T47D (cell line): ENCODE results near the gene NIP7.

Source experiments
- DNase-seq, 2 experiments: peaks; one replicate each; pipeline versions ENCODE4 v3.0.0 to v3.0.0-alpha.2; 2011 to 2012; ENCODE audit warnings: low read depth in 1 of 2, low spot score in 1 of 2
- JUND ChIP-seq: IDR thresholded peaks from 2 replicates; pipeline ENCODE4 v1.6.1; 2012; ENCODE audit warnings: low read depth
- in situ Hi-C: cut with HindIII; loops from 2 replicates; pipeline ENCODE4 v1.10.0; 2016; ENCODE audit warnings: low sequenced_read_pairs, low pct_unique_long_range_greater_than_20kb

Gene NIP7

DNA sequence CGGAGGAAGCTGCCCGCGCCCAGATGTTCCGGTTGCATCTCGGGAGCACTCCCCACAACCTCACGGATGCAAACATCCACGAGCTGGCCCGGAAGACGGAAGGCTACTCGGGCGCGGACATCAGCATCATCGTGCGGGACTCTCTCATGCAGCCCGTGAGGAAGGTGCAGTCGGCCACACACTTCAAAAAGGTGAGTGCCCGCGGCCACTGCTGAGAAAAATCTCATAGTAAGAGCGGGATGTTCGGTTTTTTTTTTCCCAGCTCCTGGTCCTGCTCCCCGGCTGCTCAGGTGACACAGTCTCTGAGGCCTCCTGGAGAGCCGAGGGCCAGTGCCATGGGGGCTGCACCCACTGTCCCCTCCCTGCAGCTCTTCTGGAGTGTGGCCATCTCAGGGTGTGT lies 18.5 kb upstream of the NIP7 start:
- no peak for TF ChIP-seq JUND
- DNase-seq: no peak
- in situ Hi-C loops: no loop called here

DNA sequence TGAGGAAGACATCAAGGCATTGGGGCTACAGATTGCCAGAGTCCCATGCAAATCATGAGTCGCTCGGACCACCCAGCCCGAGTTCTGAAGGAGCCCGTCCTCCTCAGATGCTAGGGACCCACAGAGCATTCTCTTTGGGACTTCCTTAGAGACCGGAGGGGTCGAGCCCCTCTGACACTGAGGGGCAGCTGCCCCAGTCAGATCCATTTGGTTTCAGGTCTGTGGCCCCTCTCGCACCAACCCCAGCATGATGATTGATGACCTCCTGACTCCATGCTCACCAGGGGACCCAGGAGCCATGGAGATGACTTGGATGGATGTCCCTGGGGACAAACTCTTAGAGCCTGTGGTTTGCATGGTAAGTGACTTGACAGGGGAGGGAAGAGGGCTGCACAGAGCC lies 17.2 kb upstream of the NIP7 start:
- TF ChIP-seq JUND: no peak
- no peak for DNase-seq
- in situ Hi-C loops: no loop called here

DNA sequence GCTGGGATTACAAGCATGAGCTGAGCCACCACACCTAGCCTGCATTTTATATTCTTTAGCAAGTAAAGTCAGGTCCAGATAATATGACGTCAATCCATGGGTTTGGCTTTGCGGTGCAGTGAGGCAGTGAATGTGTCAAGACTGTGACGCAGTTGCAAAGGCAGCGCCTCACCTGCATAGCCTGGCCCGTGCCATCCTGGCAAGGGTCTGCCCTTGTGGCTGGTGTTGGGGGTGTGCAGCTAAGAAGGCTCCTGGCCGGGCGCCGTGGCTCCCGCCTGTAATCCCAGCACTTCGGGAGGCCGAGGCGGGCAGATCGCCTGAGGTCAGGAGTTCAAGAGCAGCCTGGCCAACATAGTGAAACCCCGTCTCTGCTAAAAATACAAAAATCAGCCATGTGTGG lies 16.2 kb upstream of the NIP7 start:
- TF ChIP-seq JUND: no peak
- in situ Hi-C loops: no loop called here
- DNase-seq: no peak

DNA sequence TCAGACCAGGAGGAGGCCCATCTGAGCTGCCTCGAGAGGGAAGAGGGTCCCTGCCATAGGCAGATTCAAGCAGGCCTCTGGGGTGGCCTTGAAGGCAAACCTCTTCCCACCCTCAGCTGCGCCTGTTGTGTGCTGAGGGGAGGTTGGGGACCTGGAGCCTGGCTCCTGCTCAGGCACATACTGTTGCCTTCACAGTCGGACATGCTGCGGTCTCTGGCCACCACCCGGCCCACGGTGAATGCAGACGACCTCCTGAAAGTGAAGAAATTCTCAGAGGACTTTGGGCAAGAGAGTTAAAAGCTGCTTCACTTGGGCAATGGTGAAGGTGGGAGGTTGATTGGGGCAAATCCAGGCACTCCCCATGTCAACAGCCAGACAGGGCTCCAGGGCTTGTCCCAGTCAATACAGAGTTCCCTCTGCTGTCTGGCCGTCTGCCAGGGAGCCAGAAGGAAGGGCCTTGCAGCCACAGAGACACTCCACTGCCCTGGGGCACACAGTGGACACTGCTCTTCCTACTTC lies 15.5 kb upstream of the NIP7 start:
- in situ Hi-C loops: no loop called here
- peak in 1 of 2 experiments; percentile 74 for DNase-seq
- TF ChIP-seq JUND: no peak

DNA sequence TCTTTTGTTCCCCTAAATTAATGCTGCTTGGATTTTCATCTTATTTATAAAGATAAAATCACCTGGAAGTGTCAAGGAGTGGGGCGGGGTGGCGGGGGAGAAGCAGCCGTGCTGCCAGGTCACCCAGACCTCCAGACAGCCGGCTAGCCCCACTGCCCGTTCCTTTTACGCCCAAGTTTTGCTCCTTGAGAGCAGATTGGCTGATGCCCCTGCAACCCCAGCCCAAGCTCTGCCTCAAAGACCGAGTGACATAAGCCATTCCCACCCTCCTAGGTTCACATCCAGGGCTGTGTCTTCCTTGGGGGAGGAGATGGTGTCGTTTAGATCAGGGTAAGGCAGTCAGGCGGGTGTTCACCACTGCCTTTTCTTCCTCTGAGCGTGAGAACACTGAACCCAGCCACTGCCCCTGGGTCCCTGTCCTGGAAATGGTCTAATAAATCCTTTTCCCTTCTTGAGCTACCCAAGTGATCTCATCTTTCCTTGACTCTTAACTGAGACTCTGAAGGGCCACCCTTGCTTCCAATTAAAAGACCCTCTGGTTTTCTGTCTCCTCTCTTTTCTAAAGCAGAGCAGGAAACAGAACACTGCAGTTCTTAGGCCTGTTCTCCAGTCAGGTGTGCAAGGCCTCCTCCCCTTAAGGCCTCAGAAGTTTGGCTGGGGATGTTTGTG lies 14.9 kb upstream of the NIP7 start:
- in situ Hi-C loops: no loop called here
- no peak for TF ChIP-seq JUND
- peak in 1 of 2 experiments; percentile 65 for DNase-seq

DNA sequence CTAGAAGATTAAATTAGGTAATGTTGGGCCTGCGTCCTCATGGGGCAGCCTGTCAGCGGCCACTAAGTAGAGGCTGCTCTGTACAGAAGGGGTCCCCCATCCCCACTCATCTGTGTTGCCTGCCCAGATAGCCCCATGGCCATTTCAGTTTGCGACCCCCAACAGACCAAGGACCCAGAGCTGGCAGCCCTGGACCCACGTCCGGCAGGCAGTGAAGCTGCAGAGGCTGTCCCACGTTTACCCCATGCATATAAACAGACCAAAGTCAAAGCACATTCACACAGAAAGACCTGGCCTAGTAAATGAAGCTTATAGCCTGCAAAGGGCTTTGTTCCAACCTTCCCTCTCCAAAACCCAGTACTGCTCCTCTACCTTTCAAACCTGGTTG lies 13.8 kb upstream of the NIP7 start:
- DNase-seq: no peak
- in situ Hi-C loops: no loop called here
- no peak for TF ChIP-seq JUND

DNA sequence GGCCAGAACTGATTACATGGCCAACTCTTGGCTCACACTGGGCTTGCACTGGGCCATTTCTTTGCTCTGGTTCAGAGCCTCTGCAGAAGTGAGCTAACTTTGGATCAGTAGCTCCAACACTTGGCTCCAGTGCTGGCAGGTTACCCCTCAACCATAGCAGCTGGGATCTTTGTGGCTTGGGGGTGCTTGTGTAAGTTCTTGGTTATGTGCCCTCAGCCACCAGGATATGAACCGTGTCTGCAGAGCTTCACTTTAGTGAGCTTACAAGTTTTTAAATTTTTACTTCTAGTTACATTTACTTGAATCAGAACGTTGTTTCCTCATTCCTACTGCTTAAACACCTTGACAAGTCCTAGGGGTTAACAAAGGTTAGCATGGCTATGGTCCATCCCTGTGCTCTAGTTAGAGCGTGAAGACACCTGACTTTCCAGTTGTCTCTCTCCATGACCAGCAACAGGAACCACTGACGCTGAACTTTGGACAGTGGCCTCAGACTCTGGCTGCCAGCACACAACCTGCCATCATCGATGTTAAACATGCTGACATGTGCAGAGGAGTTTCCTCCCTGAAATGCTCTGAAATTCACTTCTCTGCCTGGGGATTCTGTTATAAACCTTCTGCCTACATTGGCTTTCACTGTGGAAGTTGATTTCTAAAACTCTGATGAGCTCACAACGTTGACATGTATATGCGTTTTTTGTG lies 13.2 kb upstream of the NIP7 start:
- TF ChIP-seq JUND: no peak
- no peak for DNase-seq

DNA sequence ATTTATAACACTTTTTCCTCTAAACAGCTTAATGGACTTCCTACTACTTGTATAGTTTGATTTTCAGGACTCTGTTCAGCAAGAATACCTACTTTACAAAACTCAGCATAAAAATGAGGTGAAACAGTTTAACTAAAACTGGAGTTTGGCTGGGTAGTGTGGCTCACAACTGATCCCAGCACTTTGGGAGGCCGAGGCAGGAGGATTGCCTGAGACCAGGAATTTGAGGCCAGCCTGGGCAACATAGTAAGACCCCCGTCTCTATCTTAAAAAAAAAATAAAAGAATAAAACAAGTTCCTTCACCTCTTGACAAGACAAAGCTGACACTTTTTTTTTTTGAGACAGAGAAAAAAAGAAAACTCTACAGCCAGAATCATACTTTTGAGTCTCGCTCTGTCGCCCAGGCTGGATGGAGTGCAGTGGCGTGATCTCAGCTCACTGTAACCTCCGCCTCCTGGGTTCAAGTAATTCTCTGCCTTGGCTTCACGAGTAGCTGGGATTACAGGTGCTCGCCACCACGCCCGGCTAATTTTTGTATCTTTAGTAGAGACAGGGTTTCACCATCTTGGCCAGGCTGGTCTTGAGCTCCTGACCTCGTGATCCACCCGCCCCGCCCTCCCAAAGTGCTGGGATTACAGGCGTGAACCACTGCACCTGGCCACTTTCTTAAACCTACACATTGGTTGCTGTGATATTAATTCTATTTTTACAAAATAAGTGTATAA lies 11.8 kb upstream of the NIP7 start:
- DNase-seq: no peak
- TF ChIP-seq JUND: no peak
- in situ Hi-C loops: no loop called here

More for the DNA sequence above, 13.2 kb upstream of the NIP7 start:
- in situ Hi-C loops: no loop called here

DNA sequence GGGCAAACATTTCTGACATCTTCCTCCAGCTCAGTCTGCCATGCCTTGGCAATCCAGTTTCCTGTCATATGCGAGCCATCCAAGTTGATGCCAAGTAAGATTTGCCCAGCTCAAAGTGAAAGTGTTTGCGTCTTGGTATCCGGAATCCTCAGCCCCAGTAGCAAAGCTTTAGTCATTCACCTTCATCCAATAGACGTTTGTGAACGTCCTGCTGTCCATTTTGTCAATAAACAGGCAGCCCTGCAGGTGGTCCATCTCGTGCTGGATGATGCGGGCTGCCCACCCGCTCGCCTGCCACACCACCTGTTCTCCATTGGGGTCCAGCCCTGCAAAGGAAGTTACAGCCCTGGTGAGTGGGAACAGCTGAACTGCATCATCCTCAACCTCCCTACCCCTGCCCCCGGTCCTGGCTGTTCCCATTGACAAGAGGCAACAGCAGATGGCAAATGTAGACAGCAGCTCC lies 10.7 kb upstream of the NIP7 start:
- in situ Hi-C loops: no loop called here
- no peak for TF ChIP-seq JUND
- DNase-seq: peak in 1 of 2 experiments; percentile 29

DNA sequence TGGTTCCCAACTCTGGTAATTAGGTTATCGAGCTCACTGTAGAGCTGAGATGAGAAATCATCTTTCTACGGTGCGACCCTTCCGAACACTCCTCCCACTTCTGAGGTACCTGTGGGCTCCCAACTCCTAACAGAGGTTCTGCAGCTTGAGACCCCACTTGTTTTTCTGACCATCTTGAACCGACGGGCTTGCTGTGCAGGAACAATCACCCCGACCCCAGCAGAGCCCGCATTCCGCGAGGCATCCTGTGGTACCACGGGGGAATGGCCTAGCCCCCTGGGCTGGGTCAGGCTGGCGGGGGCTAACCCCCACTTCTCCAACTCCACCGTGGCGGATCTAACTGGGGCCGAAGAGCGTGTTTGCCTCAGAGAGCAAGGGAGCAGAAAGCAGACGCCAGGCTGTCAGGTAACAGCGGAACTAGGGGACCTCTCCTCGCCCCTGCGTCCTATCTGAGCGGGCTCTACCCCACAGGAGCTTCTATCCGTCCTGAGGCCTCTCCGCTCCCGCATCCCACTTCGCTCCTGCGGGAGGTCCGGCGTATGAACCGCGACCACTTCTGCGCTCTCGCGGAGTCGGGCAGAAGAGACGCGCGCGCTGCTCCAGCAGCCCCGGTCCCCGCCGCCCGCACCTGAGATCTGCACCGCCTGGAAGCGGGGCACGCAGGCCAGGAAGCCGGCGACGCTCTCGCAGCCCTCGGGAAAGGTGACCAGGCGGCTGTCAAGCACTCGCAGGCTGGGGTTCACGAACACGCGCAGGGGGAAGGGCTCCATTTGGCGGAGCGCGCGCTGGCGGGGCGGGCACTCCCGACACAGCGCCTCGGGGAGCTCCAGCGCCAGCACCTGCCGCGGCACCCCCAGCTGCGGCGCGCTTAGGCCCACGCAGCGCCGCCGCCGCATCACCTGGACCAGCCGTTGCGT lies 9.9 kb upstream of the NIP7 start:
- no peak for TF ChIP-seq JUND
- DNase-seq: peak in 1 of 2 experiments; percentile 73
- in situ Hi-C loops: no loop called here

DNA sequence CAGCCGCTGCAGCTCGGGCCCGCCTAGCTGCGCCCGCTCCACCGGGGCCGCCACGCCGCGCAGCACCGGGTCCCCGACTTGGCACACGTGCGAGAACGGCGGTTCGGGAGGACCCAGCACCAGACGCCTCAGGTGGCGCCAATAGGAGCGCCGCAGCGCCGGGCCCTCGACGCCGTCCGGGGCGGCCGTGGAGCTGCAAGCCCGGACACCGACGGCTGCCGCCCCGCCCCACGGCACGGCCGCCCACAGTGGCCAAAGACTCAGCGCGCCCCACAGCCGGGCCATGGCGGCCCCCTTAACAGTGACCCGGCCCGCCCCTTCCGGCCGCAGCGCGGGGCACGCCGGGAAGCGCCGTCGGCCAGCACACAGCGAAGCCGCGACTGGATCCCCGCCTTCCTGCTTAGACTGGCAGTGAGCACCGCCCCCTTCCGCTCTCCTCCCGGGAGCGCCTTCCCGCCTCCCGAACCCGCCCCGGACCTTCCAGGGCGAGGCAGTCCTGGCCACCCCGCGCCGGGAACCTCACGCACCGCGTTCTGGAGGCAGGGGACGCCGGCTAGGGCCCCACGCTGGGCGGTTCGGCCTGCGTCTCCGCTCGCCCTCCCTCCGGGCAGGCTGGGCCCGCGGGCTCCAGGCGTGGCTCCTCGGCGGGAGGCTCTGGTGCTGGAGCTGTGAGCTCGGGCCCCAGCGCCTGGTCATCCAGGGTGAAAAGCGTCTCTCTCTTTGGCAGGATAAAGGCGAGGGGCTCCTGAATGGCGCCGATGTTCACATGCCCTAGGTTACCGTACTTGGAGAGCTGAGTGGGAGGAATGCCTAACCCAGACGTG lies 9.1 kb upstream of the NIP7 start, which contains the start of gene PDF:
PDF (minus strand) TSS at position 303 of the 824 bp plus-strand sequence; CDS start at position 285, 18 bp downstream.
- peak; percentile 89 to 95 for DNase-seq
- TF ChIP-seq JUND: no peak
- in situ Hi-C loops: no loop called here
